OCI-LY7 (cell line): ENCODE data around the gene ELMO2. TPM values are rescaled to one million over a fixed set of nuclear protein-coding genes. Genes with fewer than 3 reads are reported as not detected.

Source experiments
- BruUV-seq: library from RNA; stranded (reverse); fragments of 400-500 nt; replicated peaks from 2 replicates; lab custom pipeline; 2021; lab: Mats Ljungman, UMichigan
- CTCF ChIA-PET: fragments of 300-600 bp; sonication (Branson Sonifier 250); formaldehyde crosslinking; loops from one replicate; lab custom pipeline; 2022; ENCODE audit warnings: antibody characterized with exemption; ENCODE audit not compliant: unreplicated experiment; lab: Charles Lee
- POLR2A ChIA-PET: fragments of 300-600 bp; sonication (Branson Sonifier 250); formaldehyde crosslinking; loops from one replicate; lab custom pipeline; 2022; ENCODE audit warnings: antibody characterized with exemption; lab: Charles Lee
- DNase-seq: peaks from one replicate; pipeline ENCODE4 v3.0.0-alpha.2; 2015; ENCODE audit warnings: low spot score
- H2AFZ ChIP-seq: fragments of 200-600 bp; sonication (generic), shearing (Covaris generic); 2 replicates; pipeline ENCODE4 v1.6.1; 2014; ENCODE audit warnings: mild to moderate bottlenecking, antibody characterized with exemption, low read length, moderate library complexity
- H3K27ac ChIP-seq: fragments of 200-600 bp; sonication (generic); 2 replicates; pipeline ENCODE4 v1.5.1; 2014; ENCODE audit warnings: mixed run types, low read depth, mild to moderate bottlenecking, moderate library complexity, low read length, inconsistent platforms; ENCODE audit not compliant: poor library complexity, severe bottlenecking
- H3K36me3 ChIP-seq: fragments of 200-600 bp; sonication (generic); 2 replicates; pipeline ENCODE4 v1.6.1; 2014; ENCODE audit warnings: mild to moderate bottlenecking, antibody characterized with exemption, low read length, moderate library complexity, mixed read lengths; ENCODE audit not compliant: insufficient read depth
- H3K4me1 ChIP-seq: fragments of 200-600 bp; sonication (generic); 2 replicates; pipeline ENCODE4 v1.5.1; 2014; ENCODE audit warnings: mild to moderate bottlenecking, low read length; ENCODE audit not compliant: insufficient read depth, poor library complexity, severe bottlenecking
- H3K4me2 ChIP-seq: fragments of 200-600 bp; sonication (generic); 2 replicates; pipeline ENCODE4 v1.6.1; 2014; ENCODE audit warnings: mild to moderate bottlenecking, low read length
- H3K4me3 ChIP-seq: fragments of 200-600 bp; sonication (generic); 2 replicates; pipeline ENCODE4 v1.5.1; 2014; ENCODE audit warnings: mild to moderate bottlenecking, low read depth, low read length; ENCODE audit not compliant: poor library complexity, severe bottlenecking
- H3K79me2 ChIP-seq: fragments of 200-600 bp; sonication (generic); 2 replicates; pipeline ENCODE4 v1.6.1; 2016; ENCODE audit warnings: low read depth, mild to moderate bottlenecking, low read length, moderate library complexity, mixed read lengths; ENCODE audit not compliant: insufficient read depth
- H3K9me2 ChIP-seq: fragments of 200-600 bp; sonication (generic); 2 replicates; pipeline ENCODE4 v1.6.1; 2016; ENCODE audit warnings: mild to moderate bottlenecking, low read length, mixed read lengths; ENCODE audit not compliant: insufficient read depth
- H3K9me3 ChIP-seq: fragments of 200-600 bp; sonication (generic); 2 replicates; pipeline ENCODE4 v1.6.1; 2014; ENCODE audit warnings: mild to moderate bottlenecking, mixed run types, low read length, mixed read lengths
- H4K20me1 ChIP-seq: fragments of 200-600 bp; sonication (generic); 2 replicates; pipeline ENCODE4 v1.6.1; 2014; ENCODE audit warnings: mild to moderate bottlenecking, antibody characterized with exemption, low read length, moderate library complexity, mixed read lengths; ENCODE audit not compliant: insufficient read depth
- CTCF ChIP-seq: fragments of 200-600 bp; sonication (generic); conservative IDR thresholded peaks from 2 replicates; pipeline ENCODE4 v1.5.1; 2014; ENCODE audit warnings: mild to moderate bottlenecking, antibody characterized with exemption, low read length, moderate library complexity, mixed read lengths
- EZH2phosphoT487 ChIP-seq: fragments of 200-600 bp; sonication (generic); IDR thresholded peaks from 2 replicates; pipeline ENCODE4 v1.6.1; 2018; ENCODE audit warnings: low read depth, borderline replicate concordance, mild to moderate bottlenecking, mixed run types, antibody characterized with exemption, low read length, moderate library complexity, mixed read lengths
- intact Hi-C: fragments of 100-400 bp; cut with micrococcal nuclease; formaldehyde crosslinking; loops from one replicate; pipeline ENCODE4 v1.10.0; 2022; ENCODE audit not compliant: unreplicated experiment
- total RNA-seq, 2 experiments: library from RNA; depleted of rRNA in 1 of 2; stranded (reverse); fragments of >200 nt in 1 of 2; shearing (Covaris generic) in 1 of 2; gene quantifications; 2 replicates each; pipeline ENCODE4 v1.2.3, GENCODE V29; 2014 to 2022

ELMO2 gene
- total RNA-seq, 2 experiments from 2014 or later = 16.0 to 36.4 TPM

GRCh38 chr20:46343348-46343974 lies 63.0 kb downstream of the ELMO2 start:
- no peak for DNase-seq
- H4K20me1 ChIP-seq = no peaks in the 10 kb centered on the region
- no peaks in the 10 kb centered on the region for H3K4me1 ChIP-seq
- H3K4me2 ChIP-seq = no peak overlapping the region
- H2AFZ ChIP-seq = no peak overlapping the region
- ChIA-PET POLR2A (no interaction called here), CTCF (no interaction called here)
- intact Hi-C loops = no loop called here
- BruUV-seq = no TSS peak
- H3K36me3 ChIP-seq = no peaks in the 10 kb centered on the region
- TF ChIP-seq EZH2phosphoT487 (no peak), CTCF (no peak)
- no peaks in the 10 kb centered on the region for H3K9me2 ChIP-seq
- H3K79me2 ChIP-seq = no peaks in the 10 kb centered on the region
- H3K9me3 ChIP-seq = no peaks in the 10 kb centered on the region
- no peak overlapping the region for H3K4me3 ChIP-seq
- no peak overlapping the region for H3K27ac ChIP-seq

- H3K4me2 ChIP-seq = no peak overlapping the region
- CTCF ChIA-PET = no interaction called here
- no peak overlapping the region for H3K27ac ChIP-seq
- H4K20me1 ChIP-seq = no peaks in the 10 kb centered on the region
- intact Hi-C loops = no loop called here
- no TSS peak for BruUV-seq
- no peaks in the 10 kb centered on the region for H3K9me2 ChIP-seq
- TF ChIP-seq EZH2phosphoT487 (no peak), CTCF (no peak)
- DNase-seq = no peak
- H3K4me1 ChIP-seq = no peaks in the 10 kb centered on the region
- no peaks in the 10 kb centered on the region for H3K36me3 ChIP-seq
- no peak overlapping the region for H2AFZ ChIP-seq
- no peaks in the 10 kb centered on the region for H3K79me2 ChIP-seq
- no peak overlapping the region for H3K4me3 ChIP-seq
- POLR2A ChIA-PET = no interaction called here
- H3K9me3 ChIP-seq = no peaks in the 10 kb centered on the region
These were observed 63.7 kb downstream of the ELMO2 start for GRCh38 chr20:46342451-46343347.

- Histone ChIP-seq H4K20me1 (no peaks in the 10 kb centered on the region), H3K27ac (no peak overlapping the region), H2AFZ (no peak overlapping the region), H3K4me3 (no peak overlapping the region), H3K36me3 (no peaks in the 10 kb centered on the region), H3K9me3 (no peaks in the 10 kb centered on the region), H3K4me2 (no peak overlapping the region), H3K79me2 (no peaks in the 10 kb centered on the region), H3K4me1 (no peaks in the 10 kb centered on the region), H3K9me2 (no peaks in the 10 kb centered on the region)
- CTCF ChIA-PET = no interaction called here
- no TSS peak for BruUV-seq
- DNase-seq = no peak
- intact Hi-C loops = no loop called here
- POLR2A ChIA-PET = no interaction called here
- TF ChIP-seq CTCF (no peak), EZH2phosphoT487 (no peak)
These were observed 64.4 kb downstream of the ELMO2 start for GRCh38 chr20:46342010-46342378.
